GM23248 (cell line): Measurements from ENCODE around the gene TTC23L. TPM values are rescaled to one million over a fixed set of nuclear protein-coding genes. Genes with fewer than 3 reads are reported as not detected.
A peak's percentile ranks its signal among the peaks of the same experiment; 100 is the strongest.

ENCODE experiments used
- DNase-seq: peaks from one replicate; pipeline ENCODE4 v3.0.0-alpha.2; 2015
- H2AFZ ChIP-seq: fragments of 200-600 bp; sonication (generic); 2 replicates; pipeline ENCODE4 v1.6.1; 2016; ENCODE audit warnings: antibody characterized with exemption
- H3F3A ChIP-seq: fragments of 200-600 bp; sonication (generic); 2 replicates; pipeline ENCODE4 v1.6.1; 2016; ENCODE audit warnings: mild to moderate bottlenecking, antibody characterized with exemption, mixed run types; ENCODE audit not compliant: insufficient read depth
- H3K27ac ChIP-seq: fragments of 200-600 bp; sonication (generic); 2 replicates; pipeline ENCODE4 v1.5.1; 2016; ENCODE audit warnings: mild to moderate bottlenecking
- H3K27me3 ChIP-seq: fragments of 200-600 bp; sonication (generic); replicated peaks from 2 replicates; pipeline ENCODE4 v1.6.1; 2016; ENCODE audit warnings: mild to moderate bottlenecking; ENCODE audit not compliant: insufficient read depth
- H3K36me3 ChIP-seq: fragments of 200-600 bp; sonication (generic); 2 replicates; pipeline ENCODE4 v1.6.1; 2016; ENCODE audit warnings: low read depth, mild to moderate bottlenecking
- H3K4me1 ChIP-seq: fragments of 200-600 bp; sonication (generic); 2 replicates; pipeline ENCODE4 v1.6.1; 2016; ENCODE audit warnings: mild to moderate bottlenecking; ENCODE audit not compliant: insufficient read depth
- H3K4me2 ChIP-seq: fragments of 200-600 bp; sonication (generic); one replicate; pipeline ENCODE4 v1.6.1; 2016; ENCODE audit warnings: mild to moderate bottlenecking; ENCODE audit not compliant: unreplicated experiment
- H3K4me3 ChIP-seq: fragments of 200-600 bp; sonication (generic); 2 replicates; pipeline ENCODE4 v1.5.1; 2016; ENCODE audit warnings: mild to moderate bottlenecking
- H3K79me2 ChIP-seq: fragments of 200-600 bp; sonication (generic); 2 replicates; pipeline ENCODE4 v1.6.1; 2016; ENCODE audit warnings: mild to moderate bottlenecking; ENCODE audit not compliant: insufficient read depth
- H3K9ac ChIP-seq: fragments of 200-600 bp; sonication (generic); 2 replicates; pipeline ENCODE4 v1.6.1; 2016; ENCODE audit warnings: mild to moderate bottlenecking
- H3K9me2 ChIP-seq: fragments of 200-600 bp; sonication (generic); 2 replicates; pipeline ENCODE4 v1.6.1; 2016; ENCODE audit warnings: mixed run types, mild to moderate bottlenecking, moderate library complexity; ENCODE audit not compliant: insufficient read depth
- H3K9me3 ChIP-seq: fragments of 200-600 bp; sonication (generic); one replicate; pipeline ENCODE4 v1.6.1; 2017; ENCODE audit warnings: low read depth
- H4K20me1 ChIP-seq: fragments of 200-600 bp; sonication (generic); 2 replicates; pipeline ENCODE4 v1.6.0; 2016; ENCODE audit not compliant: insufficient read depth
- EZH2 ChIP-seq: fragments of 200-600 bp; sonication (generic); IDR thresholded peaks from 2 replicates; pipeline ENCODE4 v1.6.1; 2018; ENCODE audit warnings: antibody characterized with exemption, mild to moderate bottlenecking; ENCODE audit not compliant: insufficient read depth, poor library complexity, severe bottlenecking
- EZH2phosphoT487 ChIP-seq: fragments of 200-600 bp; sonication (generic); IDR thresholded peaks from 2 replicates; pipeline ENCODE4 v1.6.1; 2018; ENCODE audit warnings: antibody characterized with exemption, moderate library complexity, mild to moderate bottlenecking, low read depth; ENCODE audit not compliant: insufficient read depth
- WGBS, 2 experiments: methylation state at CpG; one replicate each; pipeline ENCODE4 v1.1.6; 2015 to 2017; ENCODE audit warnings: low lambda C conversion rate in 2 of 2, low coverage in 1 of 2; ENCODE audit errors: missing lambda C conversion rate in 2 of 2; 5-methylcytosine and 5-hydroxymethylcytosine counted together
- in situ Hi-C: fragments of 300-500 bp; cut with MboI; formaldehyde crosslinking; loops from 2 replicates; pipeline ENCODE4 v1.15.0; 2020
- polyA plus RNA-seq: library from polyadenylated mRNA; unstranded; fragments of >200 nt; fragmentation: Nextera tagmentation; extraction: Ambion mirVana; gene quantifications from 2 replicates; pipeline ENCODE4 v1.2.1, GENCODE V29; 2016
- total RNA-seq: library from RNA; depleted of rRNA; stranded (reverse); fragments of >200 nt; shearing (Covaris generic); gene quantifications from 2 replicates; pipeline ENCODE4 v1.2.3, GENCODE V29; 2014

The TTC23L gene
- total and polyA plus RNA-seq, 2 experiments from 2014 or later: under 0.01 TPM; not detected in 1

GRCh38 chr5:34898258-34898895 lies 59.4 kb downstream of the TTC23L start:
- H3K4me3 ChIP-seq: no peak overlapping the region
- no peaks in the 10 kb centered on the region for H3K79me2 ChIP-seq
- no peak overlapping the region for H3K27ac ChIP-seq
- in situ Hi-C loops: loop anchor here (25.0 kb wide), 1 partner anchor 886 kb away; the partner anchor contains the start of gene AMACR
- no peaks in the 10 kb centered on the region for H3K9me2 ChIP-seq
- peak; percentile 85 for DNase-seq
- H3K9me3 ChIP-seq: no peaks in the 10 kb centered on the region
- H3K9ac ChIP-seq: no peak overlapping the region
- no peak for TF ChIP-seq EZH2phosphoT487
- TF ChIP-seq EZH2: no peak
- H4K20me1 ChIP-seq: no peaks in the 10 kb centered on the region
- H3F3A ChIP-seq: 0 out of 2 replicates have a peak, but pooled peaks cover 14% of the 10 kb centered on the region
- 0 to 4% methylated on average over 3 of the region's 3 CpGs for WGBS, 2 experiments
- no peak overlapping the region for H2AFZ ChIP-seq
- H3K4me2 ChIP-seq: no peak overlapping the region
- no peaks in the 10 kb centered on the region for H3K27me3 ChIP-seq
- peaks cover 7% of the 10 kb centered on the region for H3K4me1 ChIP-seq
- no peaks in the 10 kb centered on the region for H3K36me3 ChIP-seq

- TF ChIP-seq EZH2: no peak
- TF ChIP-seq EZH2phosphoT487: no peak
- no peak overlapping the region for H3K4me2 ChIP-seq
- no peaks in the 10 kb centered on the region for H3K36me3 ChIP-seq
- DNase-seq: no peak
- H3K9ac ChIP-seq: no peak overlapping the region
- H3K9me3 ChIP-seq: no peaks in the 10 kb centered on the region
- H3F3A ChIP-seq: 0 out of 2 replicates have a peak, but pooled peaks cover 14% of the 10 kb centered on the region
- H3K79me2 ChIP-seq: no peaks in the 10 kb centered on the region
- peaks cover 7% of the 10 kb centered on the region for H3K4me1 ChIP-seq
- no peaks in the 10 kb centered on the region for H4K20me1 ChIP-seq
- WGBS, 2 experiments: 87 to 93% methylated on average over 2 of the region's 2 CpGs
- no peak overlapping the region for H3K27ac ChIP-seq
- in situ Hi-C loops: loop anchor here (25.0 kb wide), 1 partner anchor 887 kb away; the partner anchor contains the start of gene AMACR
- no peaks in the 10 kb centered on the region for H3K9me2 ChIP-seq
- no peaks in the 10 kb centered on the region for H3K27me3 ChIP-seq
- H3K4me3 ChIP-seq: no peak overlapping the region
- H2AFZ ChIP-seq: no peak overlapping the region
These were observed 60.1 kb downstream of the TTC23L start for GRCh38 chr5:34899066-34899465.

- H3K4me3 ChIP-seq: no peak overlapping the region
- no peak overlapping the region for H3K27ac ChIP-seq
- H2AFZ ChIP-seq: no peak overlapping the region
- no peaks in the 10 kb centered on the region for H3K27me3 ChIP-seq
- WGBS, 2 experiments: 98 to 100% methylated on average over 6 of the region's 6 CpGs
- H3K9me2 ChIP-seq: no peaks in the 10 kb centered on the region
- no peaks in the 10 kb centered on the region for H4K20me1 ChIP-seq
- no peaks in the 10 kb centered on the region for H3K79me2 ChIP-seq
- H3K36me3 ChIP-seq: no peaks in the 10 kb centered on the region
- peaks cover 7% of the 10 kb centered on the region for H3K4me1 ChIP-seq
- TF ChIP-seq EZH2 (no peak), EZH2phosphoT487 (no peak)
- in situ Hi-C loops: loop anchor here (5.0 kb wide), 1 partner anchor 413 kb away; no protein-coding TSS in a partner anchor
- DNase-seq: no peak
- no peaks in the 10 kb centered on the region for H3K9me3 ChIP-seq
- 0 out of 2 replicates have a peak, but pooled peaks cover 14% of the 10 kb centered on the region for H3F3A ChIP-seq
- H3K4me2 ChIP-seq: no peak overlapping the region
- no peak overlapping the region for H3K9ac ChIP-seq
These were observed 61.7 kb downstream of the TTC23L start for GRCh38 chr5:34900652-34901051.

- no peak overlapping the region for H3K9ac ChIP-seq
- no peaks in the 10 kb centered on the region for H3K27me3 ChIP-seq
- H4K20me1 ChIP-seq: no peaks in the 10 kb centered on the region
- no peak overlapping the region for H3K27ac ChIP-seq
- no peaks in the 10 kb centered on the region for H3K9me3 ChIP-seq
- 0 out of 2 replicates have a peak, but pooled peaks cover under 1% of the 10 kb centered on the region for H3K36me3 ChIP-seq
- WGBS, 2 experiments: 43 to 74% methylated on average over 1 of the region's 1 CpG
- H3F3A ChIP-seq: 0 out of 2 replicates have a peak, but pooled peaks cover 7% of the 10 kb centered on the region
- H3K4me3 ChIP-seq: no peak overlapping the region
- DNase-seq: no peak
- H3K9me2 ChIP-seq: no peaks in the 10 kb centered on the region
- TF ChIP-seq EZH2 (no peak), EZH2phosphoT487 (no peak)
- in situ Hi-C loops: loop anchor here (5.0 kb wide), 1 partner anchor 416 kb away; no protein-coding TSS in a partner anchor
- H3K79me2 ChIP-seq: no peaks in the 10 kb centered on the region
- no peak overlapping the region for H2AFZ ChIP-seq
- no peak overlapping the region for H3K4me2 ChIP-seq
- no peaks in the 10 kb centered on the region for H3K4me1 ChIP-seq
These were observed 64.3 kb downstream of the TTC23L start for GRCh38 chr5:34903260-34903659.
